Measurements from ENCODE around the gene MMP2. TPM values are rescaled to one million over a fixed set of nuclear protein-coding genes. Genes with fewer than 3 reads are reported as not detected.

Gene MMP2
- total and polyA plus RNA-seq, 12 donors: 16.6 to 248 (median 89.9) TPM

DNA sequence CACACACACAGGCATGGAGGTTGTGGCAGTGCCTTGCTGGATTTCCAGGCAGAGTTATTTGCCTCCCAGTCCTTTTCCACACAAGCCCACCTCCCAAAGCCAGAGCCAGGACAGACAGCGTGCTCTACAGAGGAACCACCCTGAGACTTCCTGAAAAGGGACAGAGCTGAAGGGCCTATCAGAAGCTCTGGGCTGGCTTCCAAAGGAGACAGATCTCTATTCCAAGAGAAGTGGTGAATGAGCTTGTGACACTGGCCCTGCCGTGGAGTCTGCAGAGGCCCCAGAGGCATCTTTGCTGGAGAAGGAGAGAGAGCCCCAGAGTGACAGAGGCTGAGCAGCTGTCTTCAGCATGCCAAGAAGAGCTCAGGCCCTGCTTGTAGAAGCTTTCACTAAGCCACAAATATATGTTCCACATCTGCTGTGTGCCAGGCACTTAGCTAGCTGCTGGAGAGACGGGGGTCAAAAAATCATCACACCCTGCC, 21.6 kb downstream of the MMP2 start:
- peak in 6 of 7 donors; percentile 49 to 84 (median 64) for DNase-seq
- Histone ChIP-seq H3K4me1 (replicated peaks in 1 of 2) (peaks cover 10 to 32% of the 10 kb centered on the region in 2 donors), H3K27ac (peak overlapping the region in 2 of 5 donors; percentile 47 to 52), H3K36me3 (replicated peaks in 1 of 2) (peaks cover 0 to 3% of the 10 kb centered on the region in 2 donors), H3K27me3 (no peaks in the 10 kb centered on the region), H3K4me3 (no peak overlapping the region), H3K9me3 (replicated peaks in 1 of 3) (no peaks in the 10 kb centered on the region)
- WGBS, 4 donors: 35 to 53% (median 44%) methylated on average over 1 to 3 of the region's 3 CpGs
- intact Hi-C loops (cut with DNase I): no loop called here
- TF ChIP-seq, protein P1, sequence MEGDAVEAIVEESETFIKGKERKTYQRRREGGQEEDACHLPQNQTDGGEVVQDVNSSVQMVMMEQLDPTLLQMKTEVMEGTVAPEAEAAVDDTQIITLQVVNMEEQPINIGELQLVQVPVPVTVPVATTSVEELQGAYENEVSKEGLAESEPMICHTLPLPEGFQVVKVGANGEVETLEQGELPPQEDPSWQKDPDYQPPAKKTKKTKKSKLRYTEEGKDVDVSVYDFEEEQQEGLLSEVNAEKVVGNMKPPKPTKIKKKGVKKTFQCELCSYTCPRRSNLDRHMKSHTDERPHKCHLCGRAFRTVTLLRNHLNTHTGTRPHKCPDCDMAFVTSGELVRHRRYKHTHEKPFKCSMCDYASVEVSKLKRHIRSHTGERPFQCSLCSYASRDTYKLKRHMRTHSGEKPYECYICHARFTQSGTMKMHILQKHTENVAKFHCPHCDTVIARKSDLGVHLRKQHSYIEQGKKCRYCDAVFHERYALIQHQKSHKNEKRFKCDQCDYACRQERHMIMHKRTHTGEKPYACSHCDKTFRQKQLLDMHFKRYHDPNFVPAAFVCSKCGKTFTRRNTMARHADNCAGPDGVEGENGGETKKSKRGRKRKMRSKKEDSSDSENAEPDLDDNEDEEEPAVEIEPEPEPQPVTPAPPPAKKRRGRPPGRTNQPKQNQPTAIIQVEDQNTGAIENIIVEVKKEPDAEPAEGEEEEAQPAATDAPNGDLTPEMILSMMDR (IDR thresholded peaks at IDR 0.05): no peak
- TF ChIP-seq POLR2A (IDR thresholded peaks at IDR 0.05): no peak

DNA sequence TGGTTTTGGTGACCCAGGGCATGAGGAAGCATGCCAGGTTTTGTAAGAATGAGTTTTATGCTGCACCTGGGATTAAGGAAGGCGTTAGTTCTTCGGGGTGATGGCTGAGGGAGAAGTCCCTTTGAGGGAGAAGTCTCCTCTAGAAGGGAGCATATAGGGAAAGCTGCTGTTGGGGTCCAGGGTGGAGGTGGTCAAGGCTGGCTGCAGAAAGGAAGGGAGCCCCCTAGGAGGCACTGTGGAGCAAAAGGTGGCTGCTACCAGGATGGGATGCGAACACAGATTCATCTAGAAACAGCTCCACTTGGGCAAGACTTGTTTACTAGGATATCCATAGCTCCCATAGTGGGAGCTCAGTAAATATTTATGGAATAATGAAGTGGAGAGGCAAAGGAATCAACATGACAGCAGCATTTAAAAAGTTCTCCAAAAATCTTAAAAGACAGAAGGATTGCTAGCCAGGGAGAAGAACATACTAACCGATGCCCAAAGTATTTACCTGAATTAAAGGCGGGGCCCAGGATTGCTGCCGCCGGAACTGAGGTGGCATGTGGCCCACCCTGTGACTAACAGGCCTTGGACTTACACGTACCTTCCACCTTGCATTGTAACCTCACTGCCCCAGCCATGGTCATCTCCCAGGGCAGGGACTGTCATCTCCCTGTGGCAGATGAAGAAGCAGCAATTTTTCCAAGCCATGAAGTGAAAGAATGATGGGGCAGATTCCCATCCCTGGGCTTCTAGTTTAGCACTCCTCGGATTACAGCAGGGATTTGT, 22.7 kb downstream of the MMP2 start:
- H3K36me3 ChIP-seq (replicated peaks in 1 of 2): peaks cover 0 to 6% of the 10 kb centered on the region in 2 donors
- intact Hi-C loops (cut with DNase I): no loop called here
- peak in 1 of 7 donors; percentile 20 for DNase-seq
- 75 to 83% (median 81%) methylated on average over 9 of the region's 9 CpGs for WGBS, 4 donors
- H3K27me3 ChIP-seq: no peaks in the 10 kb centered on the region
- H3K4me3 ChIP-seq: no peak overlapping the region
- peak overlapping the region in 1 of 5 donors; percentile 52 for H3K27ac ChIP-seq
- H3K4me1 ChIP-seq (replicated peaks in 1 of 2): peaks cover 10 to 31% of the 10 kb centered on the region in 2 donors
- TF ChIP-seq, protein P1 (IDR thresholded peaks at IDR 0.05): no peak
- no peak for TF ChIP-seq POLR2A (IDR thresholded peaks at IDR 0.05)
- no peaks in the 10 kb centered on the region for H3K9me3 ChIP-seq (replicated peaks in 1 of 3)

DNA sequence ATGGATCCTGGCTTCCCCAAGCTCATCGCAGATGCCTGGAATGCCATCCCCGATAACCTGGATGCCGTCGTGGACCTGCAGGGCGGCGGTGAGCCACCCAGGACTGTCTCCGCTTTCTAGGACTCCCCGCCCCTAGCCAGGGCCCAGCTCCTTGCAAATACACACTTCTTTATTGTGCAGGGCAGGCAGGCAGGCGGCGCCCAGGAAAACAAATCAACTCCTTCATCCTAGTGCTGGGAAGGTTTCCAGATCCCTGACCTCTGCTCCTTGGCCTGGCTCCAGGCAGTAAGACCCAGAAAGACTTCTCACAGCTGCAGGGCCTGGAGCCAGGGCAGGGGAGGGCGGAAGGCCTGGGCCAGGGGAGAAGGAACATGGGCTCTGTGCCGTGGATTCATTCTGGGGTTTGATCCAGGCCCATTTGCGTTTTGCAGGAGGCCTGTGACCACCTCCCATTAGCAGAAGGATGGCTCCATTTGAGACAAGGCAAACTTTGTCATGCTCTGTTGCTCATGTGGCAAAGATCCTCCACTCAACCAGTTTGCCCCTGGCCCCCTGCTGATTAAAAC, 23.9 kb downstream of the MMP2 start:
- Histone ChIP-seq H3K4me1 (replicated peaks in 1 of 2) (peaks cover 10 to 31% of the 10 kb centered on the region in 2 donors), H3K9me3 (replicated peaks in 1 of 3) (no peaks in the 10 kb centered on the region)
- peak; percentile 89 to 97 (median 94) for DNase-seq

More for the DNA sequence above, 23.9 kb downstream of the MMP2 start:
- Histone ChIP-seq H3K27ac (peak overlapping the region in 4 of 5 donors; percentile 7 to 68 (median 48)), H3K4me3 (no peak overlapping the region), H3K27me3 (no peaks in the 10 kb centered on the region), H3K36me3 (replicated peaks in 1 of 2) (peaks cover 0 to 6% of the 10 kb centered on the region in 2 donors)
- intact Hi-C loops (cut with DNase I): no loop called here
- 19 to 29% (median 24%) methylated on average over 10 to 13 of the region's 13 CpGs for WGBS, 4 donors
- TF ChIP-seq, protein P1 (IDR thresholded peaks at IDR 0.05): peak in 3 of 6 experiments; percentile 17 to 31 (median 29)
- no peak for TF ChIP-seq POLR2A (IDR thresholded peaks at IDR 0.05)
